Upper lobe of right lung (tissue), 1 donor: ENCODE results near the gene TCF19. TPM values are rescaled to one million over a fixed set of nuclear protein-coding genes. Genes with fewer than 3 reads are reported as not detected.

Experiments used
- ATAC-seq: fragments of 200-7000 bp; cut with Tn5 transposase; one replicate; pipeline ENCODE4 v1.9.1; 2020; ENCODE audit warnings: mild to moderate bottlenecking, moderate library complexity
- DNase-seq: peaks from one replicate; pipeline ENCODE4 v3.0.0-alpha.2; 2020
- H3K27ac ChIP-seq: fragments of 200-600 bp; one replicate; pipeline ENCODE4 v1.8.0; 2022
- H3K27me3 ChIP-seq: fragments of 200-600 bp; one replicate; pipeline ENCODE4 v1.8.0; 2022; ENCODE audit warnings: mild to moderate bottlenecking
- H3K36me3 ChIP-seq: fragments of 200-600 bp; one replicate; pipeline ENCODE4 v1.8.0; 2022
- H3K4me1 ChIP-seq: fragments of 200-600 bp; one replicate; pipeline ENCODE4 v1.8.0; 2022
- H3K4me3 ChIP-seq: fragments of 200-600 bp; one replicate; pipeline ENCODE4 v1.8.0; 2022; ENCODE audit warnings: mild to moderate bottlenecking
- H3K9me3 ChIP-seq: fragments of 200-600 bp; one replicate; pipeline ENCODE4 v1.8.0; 2022
- CTCF ChIP-seq: fragments of 200-600 bp; IDR thresholded peaks from one replicate; pipeline ENCODE4 v1.8.0; 2022; ENCODE audit warnings: antibody characterized with exemption
- intact Hi-C: fragments of 100-400 bp; cut with DNase I; formaldehyde crosslinking; loops from one replicate; pipeline ENCODE4 v1.11.0; 2022
- long read RNA-seq: library from polyadenylated mRNA; unstranded; transcript quantifications from one replicate; pipeline ENCODE4 v2.0.0, GENCODE V29; 2021
- total RNA-seq: library from RNA; stranded (reverse); fragmentation: NEBNext Ultra II Directional; extraction: Animal tissue kit (Norgen Biotek cat#: 25700); gene quantifications from one replicate; pipeline ENCODE4 v1.2.1, GENCODE V29; 2021
- donor health status: DM: no; HTN: yes; CAD: no; lungs with severe emphysema.

Gene TCF19
- total RNA-seq = 4.5 TPM
- long read RNA-seq, partial matches to known transcripts = 10 of 23 reads
- long read RNA-seq, other reads (novel, unspliced or antisense) = 8 of 23 reads

DNA sequence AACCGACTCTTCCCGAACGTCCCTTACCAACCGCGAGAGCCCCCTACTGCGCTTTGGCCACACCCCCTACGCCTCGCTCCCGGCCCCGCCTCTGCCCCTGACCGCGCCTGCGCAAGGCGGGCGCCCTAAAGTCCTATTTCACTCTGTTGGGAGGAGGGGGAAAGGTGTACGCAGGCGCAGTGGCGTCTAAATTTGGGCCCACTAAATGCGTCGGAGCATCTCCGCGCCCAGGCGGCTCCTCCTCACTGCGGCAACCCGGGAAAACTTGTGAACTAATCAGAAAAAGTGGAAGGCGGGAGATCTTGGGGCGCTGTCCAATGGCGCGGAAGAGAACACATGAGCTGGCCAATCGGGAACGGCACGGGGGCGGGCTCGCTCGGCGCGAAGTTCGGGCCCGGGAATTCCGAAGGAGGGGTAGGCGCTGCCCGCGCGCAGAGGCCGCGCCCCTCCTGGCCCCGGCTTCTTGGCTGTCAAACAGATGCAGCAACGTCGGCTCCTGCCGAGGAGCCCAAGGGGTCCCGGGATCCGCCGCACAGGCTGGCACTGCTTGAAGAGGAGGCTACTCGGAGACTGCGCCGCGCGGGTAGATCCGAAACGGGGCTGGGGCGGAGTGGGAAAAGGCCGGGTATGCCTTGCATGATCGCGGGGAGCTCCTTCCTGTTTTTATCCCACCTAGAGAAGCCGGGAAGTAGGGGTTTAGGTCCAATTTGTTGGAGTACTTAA is at the start of gene TCF19:
Gene TCF19, plus strand, starts transcription at position 450 of the 723 bp plus-strand sequence. CDS start 881 bp downstream, outside the sequence.
- Histone ChIP-seq H3K9me3 (no peaks in the 10 kb centered on the region), H3K4me3 (peak within 1 kb of the TSS; percentile 70), H3K36me3 (no peaks in the 10 kb centered on the region), H3K4me1 (peaks cover 11% of the 10 kb centered on the region), H3K27me3 (no peaks in the 10 kb centered on the region), H3K27ac (peak within 1 kb of the TSS; percentile 47)
- intact Hi-C loops = no loop called here
- DNase-seq (peak; percentile 99), ATAC-seq (peak; percentile 97)
- TF ChIP-seq CTCF = no peak

DNA sequence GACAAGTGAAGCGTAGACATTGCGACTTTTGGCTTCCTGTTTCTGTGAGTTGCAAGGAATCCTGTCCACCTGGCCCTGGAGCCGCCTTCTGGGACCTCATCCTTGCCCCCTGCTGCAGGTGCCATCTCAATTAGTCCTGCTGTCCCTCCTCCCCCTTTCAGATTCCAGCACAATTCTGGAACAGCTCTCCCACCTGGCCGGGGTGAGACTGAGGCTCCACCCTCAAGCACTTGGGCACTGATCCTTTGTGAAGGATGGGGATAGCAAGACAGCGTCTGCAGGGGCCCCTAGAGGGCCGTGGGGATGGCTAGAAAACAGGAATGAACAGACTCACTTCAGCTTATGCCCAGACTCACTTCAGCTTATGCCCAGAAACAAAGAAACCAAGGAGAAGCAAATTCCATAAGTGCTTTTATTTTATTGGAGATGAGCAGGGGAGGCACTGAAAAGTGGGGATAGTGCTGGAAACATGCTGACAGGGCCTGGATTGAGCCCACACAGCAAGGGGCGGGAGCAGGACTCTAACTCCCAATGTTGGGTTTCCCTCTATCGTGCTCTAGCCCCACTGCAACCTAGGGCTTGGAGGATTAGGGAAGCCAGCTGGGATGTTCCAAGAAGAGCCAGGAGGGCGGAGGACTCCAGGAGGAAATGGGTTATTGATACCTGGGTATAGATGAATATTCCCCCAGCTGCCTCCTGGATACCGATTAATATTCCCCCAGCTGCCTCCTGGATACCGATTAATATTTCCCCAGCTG is 47.4 kb upstream of the TCF19 start:
- Histone ChIP-seq H3K4me1 (peaks cover 19% of the 10 kb centered on the region), H3K4me3 (no peak overlapping the region), H3K36me3 (no peaks in the 10 kb centered on the region), H3K27ac (no peak overlapping the region), H3K27me3 (no peaks in the 10 kb centered on the region), H3K9me3 (no peaks in the 10 kb centered on the region)
- ATAC-seq (no peak), DNase-seq (peak; percentile 26)
- TF ChIP-seq CTCF = no peak
- intact Hi-C loops = no loop called here

DNA sequence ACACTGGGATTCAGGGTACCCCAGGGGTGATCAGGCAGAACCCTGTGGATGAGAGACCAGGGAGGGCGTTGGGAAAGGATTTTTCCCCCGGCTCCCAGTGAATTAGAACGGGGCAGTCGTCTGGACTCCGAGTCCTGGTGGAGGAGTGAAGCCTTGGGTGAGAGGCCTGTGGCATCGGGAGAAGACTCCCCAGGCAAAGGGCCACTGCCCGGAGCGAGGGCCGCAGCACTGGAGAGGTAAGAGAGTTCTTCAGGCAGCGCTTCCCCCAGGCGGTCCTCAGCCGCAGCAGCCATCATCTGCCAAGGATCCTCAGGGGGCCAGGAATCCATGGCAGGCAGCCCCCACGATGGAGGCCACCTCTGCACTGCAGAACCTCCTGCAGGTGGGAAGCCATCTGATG is 46.7 kb upstream of the TCF19 start:
- DNase-seq = no peak
- ATAC-seq = no peak
- H3K27ac ChIP-seq = no peak overlapping the region
- H3K4me3 ChIP-seq = no peak overlapping the region
- H3K9me3 ChIP-seq = no peaks in the 10 kb centered on the region
- TF ChIP-seq CTCF = no peak
- no peaks in the 10 kb centered on the region for H3K36me3 ChIP-seq
- H3K27me3 ChIP-seq = no peaks in the 10 kb centered on the region
- intact Hi-C loops = no loop called here
- peaks cover 19% of the 10 kb centered on the region for H3K4me1 ChIP-seq

DNA sequence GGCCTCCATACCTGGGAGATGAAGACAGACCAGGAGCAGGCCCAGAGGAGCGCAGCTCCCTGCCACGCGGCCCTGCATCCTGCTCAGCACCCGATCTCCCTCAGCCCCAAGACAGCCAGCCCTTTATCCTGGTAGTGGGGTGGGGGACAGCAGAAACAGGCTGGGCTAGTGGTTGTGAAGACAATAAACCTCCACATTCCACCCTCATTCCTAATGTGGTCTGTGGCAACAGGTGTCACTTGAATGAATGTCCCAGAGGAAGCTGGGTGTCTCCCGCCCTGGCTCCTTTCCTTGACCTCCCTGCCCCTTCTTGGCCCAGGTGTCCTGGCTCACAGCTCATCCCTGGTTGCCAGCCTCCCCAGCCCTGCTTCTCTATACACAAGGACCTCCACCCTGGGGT is 45.9 kb upstream of the TCF19 start, which contains the start of gene C6orf15:
Gene C6orf15, minus strand, starts transcription at position 98 of the 400 bp plus-strand sequence. Its CDS starts 20 bp downstream, at position 78.
- no peak for TF ChIP-seq CTCF
- DNase-seq (no peak), ATAC-seq (no peak)
- H3K27ac ChIP-seq = no peak within 1 kb of the TSS
- H3K9me3 ChIP-seq = no peaks in the 10 kb centered on the region
- H3K4me3 ChIP-seq = no peak within 1 kb of the TSS
- intact Hi-C loops = no loop called here
- no peaks in the 10 kb centered on the region for H3K36me3 ChIP-seq
- H3K27me3 ChIP-seq = no peaks in the 10 kb centered on the region
- peaks cover 19% of the 10 kb centered on the region for H3K4me1 ChIP-seq

DNA sequence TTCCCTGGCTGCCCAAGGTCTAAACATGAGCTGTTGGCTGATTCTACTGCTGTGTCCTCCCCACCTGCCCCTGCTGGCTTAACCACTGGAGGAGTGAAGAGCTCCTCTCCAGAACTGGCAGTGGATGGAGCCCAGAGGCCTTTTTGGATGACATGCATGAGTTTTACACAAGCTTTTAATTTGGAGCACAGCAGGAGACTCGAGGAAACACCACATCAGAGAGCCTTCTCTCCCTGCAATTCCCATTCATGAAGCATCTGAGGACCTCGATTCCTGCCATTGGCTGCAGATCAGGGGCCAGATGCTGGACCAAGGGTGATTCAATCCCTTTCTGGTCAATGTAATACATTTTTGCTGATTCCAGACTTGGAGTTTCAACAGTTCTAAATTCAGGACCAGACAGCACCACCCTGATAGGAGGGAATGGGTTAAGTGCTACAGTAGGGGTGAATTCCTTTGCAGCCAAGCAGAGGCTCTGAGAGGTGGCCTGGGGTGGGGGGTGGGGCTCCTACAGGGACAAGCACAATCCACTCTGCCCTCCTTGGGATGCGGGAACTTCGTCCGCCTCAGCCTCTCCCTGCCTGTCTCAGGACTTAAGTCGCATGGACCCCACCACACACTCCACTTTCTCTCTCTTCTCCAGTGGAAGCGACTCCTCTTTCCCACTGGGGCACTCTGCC is 44.4 kb upstream of the TCF19 start:
- DNase-seq = no peak
- ATAC-seq = peak; percentile 34
- H3K27me3 ChIP-seq = no peaks in the 10 kb centered on the region
- H3K4me3 ChIP-seq = no peak overlapping the region
- H3K36me3 ChIP-seq = no peaks in the 10 kb centered on the region
- H3K27ac ChIP-seq = peak overlapping the region; percentile 74
- no peak for TF ChIP-seq CTCF
- H3K9me3 ChIP-seq = no peaks in the 10 kb centered on the region
- intact Hi-C loops = no loop called here
- peaks cover 19% of the 10 kb centered on the region for H3K4me1 ChIP-seq
